WI38 (cell line): Measurements from ENCODE around the gene MMP28.
A peak's percentile ranks its signal among the peaks of the same experiment; 100 is the strongest.

Experiments used
- H3K4me3 ChIP-seq: 2 replicates; pipeline ENCODE4 v1.5.1; 2011; ENCODE audit warnings: low read depth, mild to moderate bottlenecking, control low read depth, low read length
- TF ChIP-seq, protein P1 (sequence below): IDR thresholded peaks from 2 replicates; pipeline ENCODE4 v1.5.1; 2012; ENCODE audit warnings: low read depth, mild to moderate bottlenecking, control low read depth, low read length

Gene MMP28

DNA sequence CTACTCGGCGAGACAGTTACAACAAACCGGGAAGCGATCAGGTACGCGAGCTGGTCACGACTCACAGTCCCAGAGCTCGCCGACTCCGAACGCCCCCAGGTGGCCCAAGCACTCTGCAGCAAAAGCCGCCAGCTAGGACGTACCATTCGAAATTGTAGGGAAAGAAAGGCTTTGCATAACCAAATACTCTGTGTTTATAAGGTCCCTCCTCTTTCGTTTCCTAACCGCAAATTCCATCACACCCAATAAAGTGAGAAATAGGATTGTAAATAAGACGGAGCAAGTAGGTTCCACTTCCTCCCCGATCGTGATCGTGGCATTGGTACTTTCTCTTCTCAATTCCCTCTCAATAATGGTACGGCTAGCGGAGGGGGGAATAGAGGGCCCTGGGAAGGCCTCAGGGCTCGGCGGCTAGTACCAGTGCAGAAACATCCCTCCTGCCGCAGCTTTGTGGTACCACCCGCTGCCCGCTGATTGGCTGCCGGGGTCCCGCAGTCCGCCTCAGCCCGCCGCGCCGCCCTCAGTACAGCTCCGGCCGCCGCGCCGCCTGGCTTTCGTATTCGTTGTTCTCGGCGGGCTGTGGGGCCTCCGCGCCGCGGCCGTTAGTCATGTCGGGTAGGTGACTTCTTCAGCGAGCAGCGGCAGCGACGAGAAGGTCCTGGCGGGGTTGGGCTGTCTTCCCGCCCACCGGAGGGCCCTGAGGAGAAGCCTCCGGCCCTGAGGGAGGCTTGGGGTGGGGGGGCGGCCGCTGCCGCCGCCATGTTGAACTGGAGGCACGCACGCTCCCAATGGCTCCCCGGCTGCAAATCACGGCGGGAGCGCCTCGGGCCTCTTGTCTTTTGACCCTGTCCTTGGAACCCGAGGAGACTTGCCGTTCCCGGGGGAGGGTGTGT is 13.8 kb upstream of the MMP28 start, which contains the start of gene TAF15:
TSS of gene TAF15 (plus strand) at position 523 of the 893 bp plus-strand sequence. CDS start at position 609, 86 bp downstream.
- H3K4me3 ChIP-seq = peak within 1 kb of the TSS; percentile 68
- TF ChIP-seq, protein P1, sequence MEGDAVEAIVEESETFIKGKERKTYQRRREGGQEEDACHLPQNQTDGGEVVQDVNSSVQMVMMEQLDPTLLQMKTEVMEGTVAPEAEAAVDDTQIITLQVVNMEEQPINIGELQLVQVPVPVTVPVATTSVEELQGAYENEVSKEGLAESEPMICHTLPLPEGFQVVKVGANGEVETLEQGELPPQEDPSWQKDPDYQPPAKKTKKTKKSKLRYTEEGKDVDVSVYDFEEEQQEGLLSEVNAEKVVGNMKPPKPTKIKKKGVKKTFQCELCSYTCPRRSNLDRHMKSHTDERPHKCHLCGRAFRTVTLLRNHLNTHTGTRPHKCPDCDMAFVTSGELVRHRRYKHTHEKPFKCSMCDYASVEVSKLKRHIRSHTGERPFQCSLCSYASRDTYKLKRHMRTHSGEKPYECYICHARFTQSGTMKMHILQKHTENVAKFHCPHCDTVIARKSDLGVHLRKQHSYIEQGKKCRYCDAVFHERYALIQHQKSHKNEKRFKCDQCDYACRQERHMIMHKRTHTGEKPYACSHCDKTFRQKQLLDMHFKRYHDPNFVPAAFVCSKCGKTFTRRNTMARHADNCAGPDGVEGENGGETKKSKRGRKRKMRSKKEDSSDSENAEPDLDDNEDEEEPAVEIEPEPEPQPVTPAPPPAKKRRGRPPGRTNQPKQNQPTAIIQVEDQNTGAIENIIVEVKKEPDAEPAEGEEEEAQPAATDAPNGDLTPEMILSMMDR = peak; percentile 80

DNA sequence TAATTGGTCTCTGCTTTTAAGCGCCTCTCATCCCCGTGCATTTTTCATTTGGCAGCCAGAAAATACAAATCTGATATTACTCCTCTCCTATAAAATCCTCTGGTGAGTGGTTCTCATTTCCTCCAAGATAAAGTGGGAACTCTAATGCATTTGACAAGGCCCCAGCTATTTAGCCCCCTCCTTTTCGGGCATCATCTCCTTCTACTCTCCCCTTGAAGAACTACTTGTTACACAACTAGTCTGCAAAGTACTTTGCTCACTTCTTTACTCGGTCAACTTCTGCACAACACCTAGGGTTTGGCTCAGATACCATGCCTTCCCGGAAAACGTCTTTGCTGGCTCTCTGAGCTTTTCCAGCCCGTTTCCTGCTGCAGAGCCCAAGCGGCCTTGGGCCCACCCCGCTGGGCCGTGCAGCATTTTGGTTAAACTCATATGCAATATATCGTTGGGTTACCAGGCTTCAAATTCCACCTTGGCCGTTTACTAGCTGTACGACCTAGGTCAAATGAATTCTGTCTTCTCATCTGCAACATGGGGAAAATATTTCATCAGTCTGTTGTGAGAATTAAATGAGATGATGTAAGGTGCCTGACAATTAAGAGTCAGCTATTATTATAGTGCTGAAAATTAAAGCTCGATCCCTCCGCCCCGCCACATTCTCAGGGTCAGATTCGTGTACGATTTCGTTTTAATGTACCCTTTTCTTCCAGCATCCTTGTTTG is 13.0 kb upstream of the MMP28 start:
- peak overlapping the region; percentile 68 for H3K4me3 ChIP-seq
- TF ChIP-seq, protein P1 = no peak

DNA sequence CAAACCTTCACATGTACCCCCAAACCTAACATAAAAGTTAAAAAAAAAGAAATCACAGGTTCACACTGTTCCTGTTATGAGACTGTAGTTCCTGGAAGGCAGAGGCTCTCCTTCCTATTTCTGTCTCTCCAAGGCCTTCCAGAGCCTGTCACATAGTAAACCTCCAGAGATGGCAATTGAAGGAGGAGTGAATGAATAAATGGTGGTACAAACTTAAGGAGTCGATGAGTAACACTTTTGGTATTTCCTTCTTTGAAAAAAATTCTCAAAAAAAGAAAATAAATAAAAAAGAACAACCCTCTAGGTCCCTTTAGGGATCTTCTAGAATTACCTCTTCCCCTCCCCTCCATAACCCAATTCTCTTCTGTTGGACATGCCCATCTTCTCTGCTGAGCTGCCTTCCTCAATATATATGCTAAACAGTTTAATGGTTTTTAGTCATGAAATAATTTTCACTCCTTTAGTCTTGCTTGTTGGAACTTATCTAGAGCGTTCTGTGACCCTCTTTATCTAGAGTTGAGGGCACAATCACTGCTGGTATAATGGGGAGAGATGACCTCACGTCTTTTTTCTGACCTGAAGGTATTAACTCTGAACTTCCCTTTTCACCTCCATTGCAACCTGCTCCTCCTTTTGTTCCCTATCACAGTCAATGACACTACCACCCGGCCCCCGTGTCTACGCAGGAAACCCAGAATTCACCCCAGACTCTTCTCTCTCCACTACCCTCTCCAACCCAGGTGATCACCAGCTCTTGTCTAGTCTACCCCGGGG is 12.1 kb upstream of the MMP28 start:
- TF ChIP-seq, protein P1 = no peak
- no peak overlapping the region for H3K4me3 ChIP-seq

DNA sequence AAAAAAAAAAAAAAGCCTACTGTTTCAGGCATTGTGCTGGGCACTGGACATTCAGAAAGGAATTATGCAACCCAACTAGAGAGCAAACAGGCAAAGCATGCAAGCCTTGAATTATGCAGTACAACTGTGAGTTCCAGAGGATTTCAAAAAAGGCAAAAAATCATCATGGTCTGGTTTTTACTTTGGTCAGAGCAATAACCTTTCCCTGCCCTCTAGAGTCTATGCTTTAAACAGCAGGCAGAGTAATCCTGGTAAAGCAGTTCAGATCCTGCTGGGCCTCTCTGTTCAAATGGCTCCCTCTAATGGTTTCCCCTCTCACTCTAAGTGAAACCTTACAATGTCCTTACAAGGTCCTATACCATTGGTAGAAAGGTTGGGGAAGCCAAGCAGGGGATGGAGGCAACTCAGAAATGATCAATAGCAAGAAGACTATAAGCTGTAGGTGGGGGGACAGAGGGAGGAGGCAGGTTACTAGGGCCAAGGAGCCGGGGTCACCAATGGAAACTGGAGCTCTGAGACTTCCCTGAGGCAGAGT is 9.3 kb upstream of the MMP28 start:
- TF ChIP-seq, protein P1 = peak; percentile 93
- no peak overlapping the region for H3K4me3 ChIP-seq

DNA sequence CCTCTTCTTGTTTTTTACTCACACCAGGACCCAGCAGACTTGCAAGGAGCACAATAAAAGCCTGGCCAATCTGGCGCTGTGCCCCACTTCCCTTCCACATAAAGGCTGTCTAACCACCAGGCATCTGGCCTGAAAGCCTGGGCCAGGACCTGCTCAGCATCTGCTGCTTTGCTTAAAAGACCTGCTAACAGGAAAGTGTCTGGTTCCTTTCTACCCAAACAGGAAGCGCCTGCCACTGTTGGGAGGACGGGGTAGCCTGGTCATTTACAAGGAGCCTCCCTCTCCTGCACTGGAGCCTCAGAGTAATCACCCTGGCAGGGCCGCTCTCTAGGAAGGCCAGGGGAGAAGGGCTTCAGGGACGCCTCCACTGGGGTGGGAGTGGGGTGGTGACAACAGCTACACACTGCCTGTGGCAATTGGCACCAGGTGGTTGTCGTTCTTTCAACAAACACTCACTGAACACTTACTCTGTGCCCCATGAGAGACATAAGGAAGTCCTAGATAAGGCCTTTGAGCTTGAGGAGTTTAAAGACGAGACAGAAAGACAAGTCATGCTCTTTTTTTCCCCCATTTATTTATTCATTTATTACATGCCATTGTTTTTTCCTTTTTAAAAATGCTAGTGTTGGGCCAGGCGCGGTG is 6.3 kb upstream of the MMP28 start:
- TF ChIP-seq, protein P1 = no peak

DNA sequence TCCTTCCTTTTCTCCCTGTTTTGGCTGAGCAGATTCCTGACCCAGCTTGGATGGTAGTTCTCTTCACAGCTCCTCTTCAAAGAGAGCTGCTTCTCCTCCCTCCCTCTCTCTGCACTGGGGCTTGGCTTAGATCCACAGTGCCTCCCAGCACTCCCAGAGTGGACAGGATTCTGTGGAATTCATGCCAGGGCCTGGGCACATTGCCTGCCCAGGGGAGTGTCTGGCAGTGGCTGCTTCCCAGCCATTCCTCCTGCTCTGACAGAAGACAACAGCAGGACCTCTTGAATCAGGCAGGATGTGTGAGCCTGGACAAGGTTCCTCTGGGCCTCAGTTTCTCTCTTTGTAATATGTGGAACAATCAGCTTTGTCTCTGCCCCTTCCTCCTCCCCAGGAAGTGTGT is 4.5 kb upstream of the MMP28 start:
- TF ChIP-seq, protein P1 = no peak
- H3K4me3 ChIP-seq = no peak overlapping the region

More for the DNA sequence above, 6.3 kb upstream of the MMP28 start:
- H3K4me3 ChIP-seq = no peak overlapping the region
